ENCODE measurements around the gene ASCC2.
"Not testable (repeated sequence)": the region's sequence is repeated elsewhere in the genome, so short reads cannot be mapped to it uniquely, and the experiment has no call there.

Gene ASCC2

GRCh38 chr22:29855611-29856181 lies 17.6 kb upstream of the ASCC2 start:
- no peak for DNase-seq

- DNase-seq, result no peak
Measured at GRCh38 chr22:29854432-29854831, 16.4 kb upstream of the ASCC2 start.

DNA sequence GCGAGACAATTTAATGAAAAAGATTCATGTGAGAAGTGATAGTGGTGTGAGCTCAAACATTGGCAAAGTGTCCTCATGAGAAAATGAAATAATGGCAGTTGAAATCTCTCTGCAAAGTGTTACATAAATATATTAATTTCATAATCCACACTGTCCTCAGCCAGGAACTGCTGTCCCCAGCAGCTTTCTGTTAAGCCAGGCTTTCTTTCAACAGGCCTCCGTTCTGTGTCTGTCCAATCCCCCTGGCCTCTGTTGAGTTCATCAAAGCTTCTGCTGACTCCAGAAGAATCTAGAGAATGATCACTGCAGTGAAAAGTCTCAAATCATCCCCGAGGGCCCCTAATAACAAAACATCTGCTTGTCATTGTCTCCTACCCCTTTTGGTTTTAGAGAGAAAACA lies 10.0 kb upstream of the ASCC2 start:
- no peak for DNase-seq

DNA sequence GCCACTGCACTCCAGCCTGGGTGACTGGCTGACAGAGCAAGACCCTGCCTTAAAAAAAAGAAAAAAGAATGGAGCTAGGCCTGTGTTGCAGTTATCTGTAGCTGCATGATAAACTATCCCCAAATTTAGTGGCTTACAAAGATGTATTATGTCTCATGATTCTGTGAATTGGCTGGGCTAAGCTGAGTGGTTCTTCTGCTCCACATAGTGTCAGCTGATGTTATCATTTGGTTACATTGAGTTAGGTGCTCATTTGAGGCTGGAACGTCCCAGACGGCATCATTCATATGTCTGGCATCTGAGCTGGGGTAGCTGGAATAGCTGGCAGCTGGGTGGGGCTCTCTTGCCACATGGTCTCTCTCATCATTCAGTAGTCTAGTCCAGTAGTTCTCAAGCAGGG lies 8.2 kb upstream of the ASCC2 start:
- no peak for DNase-seq

DNA sequence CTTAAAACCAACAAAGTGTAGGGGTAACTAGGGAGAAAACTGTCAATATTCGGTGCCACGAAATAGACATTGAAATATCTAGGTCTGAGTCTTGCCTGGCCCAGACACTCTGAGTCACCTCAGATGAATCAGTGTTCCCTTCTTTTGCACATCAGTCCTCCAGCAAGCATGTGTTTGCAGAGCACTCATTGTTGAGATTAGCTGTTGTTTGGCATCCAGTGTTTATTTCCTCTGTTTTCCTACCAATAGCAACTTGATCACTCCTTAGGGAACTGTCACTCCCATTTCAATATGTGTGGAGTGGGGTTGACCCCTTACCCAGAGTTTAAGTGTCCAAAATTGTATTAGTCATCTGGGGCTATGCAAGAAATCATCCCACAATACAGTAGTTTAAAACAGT lies 4.7 kb upstream of the ASCC2 start:
- DNase-seq, result no peak

DNA sequence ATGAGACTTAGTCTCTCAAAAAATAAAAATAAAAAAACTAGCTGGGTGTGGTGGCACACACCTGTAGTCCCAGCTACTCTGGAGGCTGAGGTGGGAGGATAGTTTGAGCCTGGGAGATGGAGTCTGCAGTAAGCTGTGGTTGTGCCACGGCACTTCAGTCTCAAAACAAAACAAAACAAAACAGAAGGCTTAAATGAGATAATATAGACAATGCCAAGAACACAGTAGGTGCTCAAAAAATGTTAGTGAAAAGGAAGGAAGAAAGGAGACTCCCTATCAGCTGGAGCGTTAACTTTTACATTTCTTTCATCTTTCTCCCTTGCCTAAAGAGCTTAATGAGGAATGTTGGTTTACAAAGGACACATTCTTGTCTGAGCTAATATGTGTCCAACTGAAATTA lies 4.1 kb upstream of the ASCC2 start:
- DNase-seq, result no peak

DNA sequence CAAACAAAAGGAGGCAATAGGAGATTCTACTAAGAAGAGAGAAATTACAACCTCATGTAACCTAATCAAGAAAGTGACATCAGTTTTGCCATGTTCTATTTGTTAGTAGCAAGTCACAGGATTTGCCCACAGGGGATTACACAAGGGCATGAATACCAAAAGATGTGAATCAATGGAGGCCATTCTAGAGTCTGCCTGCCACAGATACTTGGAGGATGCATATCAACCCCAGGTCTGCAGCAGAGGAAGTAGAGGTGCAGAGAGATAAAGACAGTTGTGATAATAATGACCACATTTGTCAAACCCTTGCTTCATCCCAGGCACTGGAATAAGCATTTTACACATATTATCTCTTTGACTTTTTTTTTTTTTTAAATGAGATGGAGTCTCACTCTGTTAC lies 2.4 kb upstream of the ASCC2 start:
- DNase-seq, result no peak

DNA sequence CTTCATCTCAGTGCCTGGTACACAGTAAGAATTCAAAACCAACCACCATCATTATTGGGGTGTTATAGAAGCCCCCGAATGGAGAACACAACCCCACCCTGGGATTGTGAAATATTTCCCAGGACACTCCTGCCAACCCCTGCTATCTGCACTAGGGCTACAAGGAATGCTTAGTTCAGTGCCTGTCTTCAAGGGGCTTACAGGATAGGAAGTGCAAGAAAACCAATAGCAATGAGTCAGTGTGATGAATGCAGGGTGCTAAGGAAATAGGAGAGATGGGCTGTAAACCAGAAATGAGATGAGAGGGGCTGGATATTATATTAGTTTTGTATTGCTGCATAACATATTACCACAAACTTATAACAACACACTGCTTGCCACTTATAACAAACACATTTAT lies 965 bp upstream of the ASCC2 start:
- DNase-seq, result no peak

GRCh38 chr22:29838599-29838956 lies 504 bp upstream of the ASCC2 start:
- DNase-seq, result no peak

DNA sequence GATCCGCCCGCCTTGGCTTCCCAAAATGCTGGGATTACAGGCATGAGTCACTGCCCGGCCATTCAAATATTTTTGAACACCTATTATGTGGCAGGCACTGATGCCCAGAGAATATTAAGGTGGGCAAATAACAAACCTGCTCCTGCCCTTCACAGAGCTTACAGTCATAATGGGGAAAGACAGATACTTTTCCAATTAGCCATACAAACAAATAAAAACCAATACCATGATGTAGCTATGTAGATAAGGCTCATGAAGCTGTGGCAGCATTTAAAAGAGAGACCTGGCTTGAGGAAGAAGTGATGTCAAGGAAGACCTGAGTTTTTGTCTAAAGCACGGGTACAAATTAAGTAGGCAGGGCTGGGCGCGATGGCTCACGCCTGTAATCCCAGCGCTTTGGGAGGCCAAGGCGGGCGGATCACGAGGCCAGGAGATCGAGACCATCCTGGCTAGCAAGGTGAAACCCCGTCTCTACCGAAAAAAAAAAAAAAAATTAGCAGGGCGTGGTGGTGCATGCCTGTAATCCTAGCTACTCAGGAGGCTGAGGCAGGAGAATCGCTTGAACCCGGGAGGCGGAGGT lies 1.2 kb downstream of the ASCC2 start:
- not testable (repeated sequence) for DNase-seq

- no peak for DNase-seq
Measured at GRCh38 chr22:29834046-29834445, 4.0 kb downstream of the ASCC2 start.

DNA sequence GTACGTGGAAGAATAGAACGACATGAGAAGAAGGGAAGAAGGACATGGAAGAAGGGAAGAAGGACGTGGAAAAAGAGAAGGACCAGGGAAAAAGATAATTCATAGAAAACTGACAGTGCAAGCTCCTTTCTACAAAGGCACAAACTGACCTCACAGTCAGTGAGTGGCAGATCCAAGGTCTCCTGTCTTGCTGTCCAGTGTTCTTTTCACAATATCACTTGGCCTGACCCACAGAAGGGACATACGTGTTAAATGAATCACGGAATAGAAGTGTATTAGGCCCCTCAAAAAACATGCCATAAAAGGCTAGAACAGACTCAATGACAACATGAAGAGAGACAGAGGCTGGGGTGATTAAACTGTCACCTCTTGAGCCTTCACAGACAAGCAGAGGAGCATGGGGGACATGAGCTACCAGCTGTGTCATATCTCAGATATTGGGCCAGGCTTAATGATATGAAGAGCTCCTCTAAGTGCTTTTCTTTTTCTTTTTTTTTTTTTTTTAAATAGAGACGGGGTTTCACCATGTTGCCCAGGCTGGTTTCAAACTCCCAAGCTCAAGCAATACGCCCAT lies 4.6 kb downstream of the ASCC2 start:
- DNase-seq, result no peak

DNA sequence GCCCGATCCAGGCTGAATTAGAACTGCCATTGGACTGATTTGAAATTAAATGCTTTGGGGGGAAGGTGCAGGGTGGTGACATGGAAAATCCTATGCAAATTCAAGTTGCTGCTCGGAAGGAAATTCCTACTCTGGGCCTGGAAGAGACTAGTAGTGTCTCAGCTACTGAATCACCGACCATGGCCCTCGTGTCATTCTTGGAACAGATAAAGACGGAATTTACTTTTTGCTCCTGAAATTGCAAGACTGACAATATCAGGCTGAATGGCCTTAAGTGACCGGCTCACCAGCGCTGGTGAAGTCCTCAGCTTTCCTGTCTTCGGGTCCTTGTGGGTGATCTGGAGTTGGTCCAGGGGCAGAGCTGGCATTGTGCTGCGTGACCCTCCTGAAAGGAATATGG lies 6.1 kb downstream of the ASCC2 start:
- no peak for DNase-seq

DNA sequence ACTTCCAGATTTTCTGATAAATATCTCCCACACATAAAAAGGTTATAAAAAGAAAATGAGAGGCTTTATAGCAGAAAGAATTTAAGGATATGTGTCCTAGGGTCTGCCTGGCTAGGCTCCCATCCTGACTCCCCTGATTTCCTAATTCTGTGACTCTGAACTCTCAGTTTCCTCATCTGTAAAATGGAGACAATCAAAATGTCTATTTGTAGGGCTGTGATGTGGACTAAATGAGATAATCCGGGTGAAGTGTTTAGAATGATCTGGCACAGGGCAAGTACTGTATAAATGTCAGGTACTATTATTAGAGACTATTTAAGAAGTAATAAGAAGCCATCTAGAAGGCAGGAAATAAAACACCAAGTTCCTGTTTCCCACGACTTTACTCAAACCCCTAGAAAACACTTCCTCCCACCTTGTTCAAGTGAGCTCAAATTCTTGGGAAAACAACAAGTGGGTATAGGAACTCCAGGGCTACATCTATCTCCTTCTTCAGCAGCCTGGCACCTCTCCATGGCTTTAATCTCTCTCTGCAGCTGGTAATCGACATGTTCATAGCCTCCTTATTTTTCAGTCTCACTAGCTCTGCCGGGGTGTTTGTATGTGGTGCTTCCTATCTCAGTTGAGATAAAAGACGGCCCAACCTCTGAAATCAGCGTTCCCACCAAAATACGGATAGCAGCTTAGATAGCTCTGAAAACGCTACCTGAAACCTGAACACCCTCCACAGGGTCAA lies 6.7 kb downstream of the ASCC2 start:
- DNase-seq, result no peak

DNA sequence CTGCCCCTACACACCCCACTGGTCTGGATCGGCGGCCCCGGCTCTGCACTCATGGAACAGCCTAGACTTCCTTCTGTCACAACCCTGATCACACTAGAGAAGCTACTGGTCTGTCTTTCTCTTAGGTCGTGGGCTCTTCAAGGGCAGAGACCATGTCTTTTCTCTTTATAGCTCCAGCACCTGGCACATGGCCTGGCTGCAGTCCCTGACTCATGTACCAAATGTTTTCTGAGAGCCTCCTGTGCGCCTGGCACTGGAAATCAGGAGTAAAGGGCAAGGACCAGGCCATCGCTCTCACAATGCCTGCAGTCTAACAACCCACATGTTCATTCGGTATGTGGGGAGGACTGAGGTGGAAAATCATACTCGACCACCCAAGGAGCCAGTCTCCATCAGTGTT lies 7.5 kb downstream of the ASCC2 start:
- no peak for DNase-seq

- not testable (repeated sequence) for DNase-seq
Measured at GRCh38 chr22:29827726-29828125, 10.3 kb downstream of the ASCC2 start.

GRCh38 chr22:29827091-29827490 lies 11.0 kb downstream of the ASCC2 start:
- DNase-seq, result no peak

DNA sequence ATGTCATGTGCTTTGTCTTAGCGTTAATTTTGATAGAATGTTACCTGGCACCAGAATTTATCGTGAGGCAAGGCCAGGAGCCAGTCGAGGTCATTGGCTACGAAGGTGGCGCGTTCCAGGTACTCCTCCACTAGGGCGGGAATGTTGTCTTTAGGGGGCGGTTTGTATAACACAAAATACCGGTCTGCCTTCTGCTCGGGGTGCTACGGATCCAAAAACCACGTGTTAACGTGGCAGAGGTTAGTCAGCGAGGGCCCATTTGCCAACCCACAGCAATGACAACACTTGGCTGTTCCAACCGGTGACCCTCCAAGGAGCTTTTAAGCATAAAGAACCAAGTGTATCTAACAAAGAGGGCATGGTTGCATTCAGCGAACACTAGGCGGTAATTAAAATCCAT lies 12.5 kb downstream of the ASCC2 start:
- DNase-seq, result no peak

DNA sequence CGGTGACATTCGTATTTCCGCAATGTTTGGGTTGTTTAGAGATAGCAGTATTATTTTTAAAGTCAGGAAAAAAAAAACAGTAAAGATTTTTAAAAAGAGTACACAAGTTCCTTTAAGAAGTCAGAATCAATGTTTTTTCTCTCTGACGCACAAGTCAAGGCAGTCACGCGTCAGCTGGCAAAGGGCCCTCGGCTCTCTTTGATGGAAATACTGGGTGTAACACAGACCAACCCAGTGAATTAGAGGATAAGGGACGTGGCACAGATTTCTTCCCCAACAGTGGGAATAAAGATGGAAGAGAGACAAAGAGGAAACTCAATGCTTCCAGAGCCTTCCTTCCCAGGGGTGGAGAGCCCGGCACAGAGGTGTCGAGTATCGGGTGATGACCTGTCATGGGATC lies 13.4 kb downstream of the ASCC2 start:
- DNase-seq, result no peak

GRCh38 chr22:29821291-29822016 lies 16.6 kb downstream of the ASCC2 start:
- peak in 1 of 5 donors; percentile 85 for DNase-seq

- no peak for DNase-seq
Measured at GRCh38 chr22:29820961-29821290, 17.1 kb downstream of the ASCC2 start.

- no peak for DNase-seq
Measured at GRCh38 chr22:29819501-29819900, 18.6 kb downstream of the ASCC2 start.

DNA sequence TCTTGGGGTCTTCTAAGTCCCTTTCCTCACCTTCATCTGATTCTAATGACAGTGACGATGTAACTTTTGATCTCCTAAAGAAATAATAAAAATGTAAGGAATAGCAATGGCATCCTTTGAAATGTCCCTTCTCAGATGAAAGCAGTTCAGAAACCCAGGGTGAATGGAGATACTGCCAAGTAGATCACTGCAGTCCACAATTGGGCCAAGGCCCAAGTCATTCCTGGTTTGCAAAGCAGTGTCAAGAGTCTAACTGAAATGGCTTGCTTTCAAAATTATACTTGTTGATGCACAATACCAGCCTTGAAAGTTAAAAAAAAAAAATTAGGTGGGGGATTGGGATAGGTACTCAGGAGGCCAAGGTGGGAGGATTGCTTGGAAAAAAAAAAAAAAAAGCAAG lies 20.4 kb downstream of the ASCC2 start:
- DNase-seq, result no peak

- no peak for DNase-seq
Measured at GRCh38 chr22:29816980-29817379, 21.1 kb downstream of the ASCC2 start.

Measured in T-helper 1 cell (primary cell).